Natural killer cell (primary cell): ENCODE data around the gene ASAP2. TPM values are rescaled to one million over a fixed set of nuclear protein-coding genes. Genes with fewer than 3 reads are reported as not detected.

Experiments used
- ATAC-seq, 3 donors: fragments of 150-1000 bp in 2 of 3; fragments of 200-7000 bp in 1 of 3; cut with Tn5 transposase; 1 replicate in 1 of 3; 2 replicates in 2 of 3; pipeline ENCODE4 v1.10.0; 2021; ENCODE audit warnings: mild to moderate bottlenecking in 2 of 3, moderate library complexity in 2 of 3
- DNase-seq, 2 donors: peaks; one replicate each; pipeline versions ENCODE4 v3.0.0 to v3.0.0-alpha.2; 2013 to 2021; ENCODE audit warnings: mixed read lengths in 1 of 2
- H3K27ac ChIP-seq: one replicate; pipeline ENCODE4 v1.5.1; 2013; ENCODE audit warnings: mild to moderate bottlenecking, low read length
- H3K27me3 ChIP-seq: one replicate; pipeline ENCODE4 v1.6.1; 2013; ENCODE audit warnings: low read length; ENCODE audit not compliant: control insufficient read depth, insufficient read depth
- H3K36me3 ChIP-seq: one replicate; pipeline ENCODE4 v1.6.1; 2013; ENCODE audit warnings: low read length; ENCODE audit not compliant: control insufficient read depth, insufficient read depth
- H3K4me1 ChIP-seq: one replicate; pipeline ENCODE4 v1.6.1; 2013; ENCODE audit warnings: low read length; ENCODE audit not compliant: control insufficient read depth, insufficient read depth
- H3K4me3 ChIP-seq: one replicate; pipeline ENCODE4 v1.5.1; 2013; ENCODE audit warnings: low read length
- H3K9me3 ChIP-seq: one replicate; pipeline ENCODE4 v1.6.1; 2013; ENCODE audit warnings: low read length; ENCODE audit not compliant: control insufficient read depth, insufficient read depth
- H3K27ac Mint-ChIP-seq, 2 donors: one replicate each; pipeline ENCODE4 v1.8.0; 2022; ENCODE audit warnings: mild to moderate bottlenecking in 2 of 2, mixed read lengths in 2 of 2, moderate library complexity in 1 of 2
- H3K27me3 Mint-ChIP-seq, 2 donors: one replicate each; pipeline ENCODE4 v1.8.0; 2022; ENCODE audit warnings: low read depth in 2 of 2, mixed read lengths in 2 of 2
- H3K36me3 Mint-ChIP-seq: one replicate; pipeline ENCODE4 v1.8.0; 2022; ENCODE audit warnings: mixed read lengths
- H3K4me1 Mint-ChIP-seq, 2 donors: one replicate each; pipeline ENCODE4 v1.8.0; 2022; ENCODE audit warnings: mixed read lengths in 2 of 2
- H3K4me3 Mint-ChIP-seq: one replicate; pipeline ENCODE4 v1.8.0; 2022; ENCODE audit warnings: mild to moderate bottlenecking, moderate library complexity, mixed read lengths
- H3K9me3 Mint-ChIP-seq, 2 donors: one replicate each; pipeline ENCODE4 v1.8.0; 2022; ENCODE audit warnings: mixed read lengths in 2 of 2
- CTCF ChIP-seq: fragments of 200-600 bp; IDR thresholded peaks from one replicate; pipeline ENCODE4 v1.8.0; 2022; ENCODE audit warnings: antibody characterized with exemption
- WGBS: methylation state at CpG from one replicate; pipeline ENCODE4 v1.1.7; 2013; ENCODE audit warnings: missing lambda C conversion rate; ENCODE audit not compliant: insufficient coverage; 5-methylcytosine and 5-hydroxymethylcytosine counted together
- intact Hi-C: fragments of 100-400 bp; cut with micrococcal nuclease; formaldehyde crosslinking; loops from one replicate; pipeline ENCODE4 v1.14.2; 2022
- total RNA-seq, 4 donors: library from RNA; stranded (reverse); fragments of 120-200 nt in 1 of 4; gene quantifications; one replicate each; pipeline versions ENCODE4 v1.2.3 to v1.2.4, GENCODE V29; 2013 to 2022

ASAP2 gene
- total RNA-seq, 3 donors from 2014 or later (not counting 1 experiment from before 2014, with no cell fraction given) = 0.20 to 1.8 (median 0.60) TPM

GRCh38 chr2:9319338-9319715 is 112.7 kb downstream of the ASAP2 start:
- Histone ChIP-seq H3K36me3 (no peaks in the 10 kb centered on the region), H3K27me3 (no peaks in the 10 kb centered on the region), H3K27ac (no peak overlapping the region), H3K4me1 (no peaks in the 10 kb centered on the region), H3K9me3 (no peaks in the 10 kb centered on the region), H3K4me3 (no peak overlapping the region)
- no peak overlapping the region for H3K4me3 Mint-ChIP-seq
- TF ChIP-seq CTCF = no peak
- H3K4me1 Mint-ChIP-seq = no peaks in the 10 kb centered on the region
- H3K36me3 Mint-ChIP-seq = no peaks in the 10 kb centered on the region
- intact Hi-C loops = no loop called here
- no peak overlapping the region for H3K27ac Mint-ChIP-seq
- 93% methylated on average over 8 of the region's 8 CpGs for WGBS
- no peaks in the 10 kb centered on the region for H3K9me3 Mint-ChIP-seq
- peaks cover 0 to 5% of the 10 kb centered on the region in 2 donors for H3K27me3 Mint-ChIP-seq
- ATAC-seq = no peak
- no peak for DNase-seq

GRCh38 chr2:9322576-9322975 is 116.0 kb downstream of the ASAP2 start:
- no peaks in the 10 kb centered on the region for H3K4me1 ChIP-seq
- no peak for TF ChIP-seq CTCF
- no peak for DNase-seq
- no peak for ATAC-seq
- no peaks in the 10 kb centered on the region for H3K9me3 ChIP-seq
- Mint-ChIP-seq H3K27ac (no peak overlapping the region), H3K4me3 (no peak overlapping the region), H3K9me3 (no peaks in the 10 kb centered on the region), H3K36me3 (no peaks in the 10 kb centered on the region), H3K27me3 (no peaks in the 10 kb centered on the region), H3K4me1 (no peaks in the 10 kb centered on the region)
- no peak overlapping the region for H3K27ac ChIP-seq
- no peaks in the 10 kb centered on the region for H3K36me3 ChIP-seq
- no peak overlapping the region for H3K4me3 ChIP-seq
- WGBS = 86% methylated on average over 7 of the region's 7 CpGs
- no peaks in the 10 kb centered on the region for H3K27me3 ChIP-seq
- intact Hi-C loops = no loop called here

- Mint-ChIP-seq H3K36me3 (no peaks in the 10 kb centered on the region), H3K4me1 (no peaks in the 10 kb centered on the region), H3K4me3 (no peak overlapping the region), H3K9me3 (no peaks in the 10 kb centered on the region), H3K27me3 (peaks cover 10% of the 10 kb centered on the region in 2 donors), H3K27ac (no peak overlapping the region)
- no peaks in the 10 kb centered on the region for H3K27me3 ChIP-seq
- intact Hi-C loops = no loop called here
- TF ChIP-seq CTCF = no peak
- WGBS = 85% methylated on average over 3 of the region's 3 CpGs
- H3K36me3 ChIP-seq = no peaks in the 10 kb centered on the region
- H3K4me1 ChIP-seq = no peaks in the 10 kb centered on the region
- no peak for DNase-seq
- H3K4me3 ChIP-seq = no peak overlapping the region
- H3K27ac ChIP-seq = no peak overlapping the region
- H3K9me3 ChIP-seq = no peaks in the 10 kb centered on the region
- ATAC-seq = no peak
Measured at GRCh38 chr2:9325428-9325827, 118.8 kb downstream of the ASAP2 start.

DNA sequence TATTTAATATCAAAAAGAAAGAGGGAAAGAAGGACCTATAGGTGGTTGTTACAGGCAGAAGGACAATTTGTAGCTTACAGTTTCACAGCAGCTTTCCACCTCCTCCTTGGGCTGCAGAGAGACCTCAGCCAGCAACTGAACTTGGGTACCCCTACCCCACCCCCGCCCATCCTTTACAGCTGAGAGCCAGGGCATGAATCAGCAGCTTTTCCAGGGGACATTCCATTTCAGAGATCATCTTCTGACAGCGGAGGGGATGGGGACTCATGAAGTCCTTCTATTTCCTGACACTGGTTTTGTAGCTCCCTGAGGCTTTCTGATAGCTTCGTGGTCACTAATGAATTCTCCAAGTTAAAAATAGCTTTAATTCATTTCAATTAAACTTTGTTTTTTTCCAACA is 120.4 kb downstream of the ASAP2 start:
- Mint-ChIP-seq H3K27ac (no peak overlapping the region), H3K27me3 (peaks cover 10% of the 10 kb centered on the region in 2 donors), H3K4me3 (no peak overlapping the region), H3K9me3 (no peaks in the 10 kb centered on the region), H3K36me3 (no peaks in the 10 kb centered on the region), H3K4me1 (no peaks in the 10 kb centered on the region)
- H3K9me3 ChIP-seq = no peaks in the 10 kb centered on the region
- H3K36me3 ChIP-seq = no peaks in the 10 kb centered on the region
- no peak overlapping the region for H3K27ac ChIP-seq
- H3K4me3 ChIP-seq = no peak overlapping the region
- no peaks in the 10 kb centered on the region for H3K27me3 ChIP-seq
- ATAC-seq (no peak), DNase-seq (no peak)
- 48% methylated on average over 3 of the region's 3 CpGs for WGBS
- TF ChIP-seq CTCF = no peak
- H3K4me1 ChIP-seq = peaks cover 3% of the 10 kb centered on the region
- intact Hi-C loops = no loop called here
